IPS DF 4.7 (cell line): ENCODE measurements around the gene LYZ.

Source experiments
- DNase-seq: peaks from one replicate; pipeline ENCODE4 v3.0.0-alpha.2; 2013; ENCODE audit warnings: low spot score; ENCODE audit errors: extremely low read depth

Gene LYZ

GRCh38 chr12:69338120-69338859, 9.9 kb upstream of the LYZ start:
- DNase-seq: no peak

GRCh38 chr12:69338936-69339335, 9.2 kb upstream of the LYZ start:
- DNase-seq: no peak

GRCh38 chr12:69339999-69340398, 8.2 kb upstream of the LYZ start:
- no peak for DNase-seq

- DNase-seq: no peak
Measured at GRCh38 chr12:69341328-69341727, 6.9 kb upstream of the LYZ start.

GRCh38 chr12:69342421-69342820, 5.8 kb upstream of the LYZ start:
- no peak for DNase-seq

- DNase-seq: no peak
Measured at GRCh38 chr12:69343357-69343756, 4.8 kb upstream of the LYZ start.

GRCh38 chr12:69343885-69344612, 4.1 kb upstream of the LYZ start:
- DNase-seq: no peak

GRCh38 chr12:69345077-69345476, 3.1 kb upstream of the LYZ start:
- DNase-seq: no peak

GRCh38 chr12:69345742-69346141, 2.4 kb upstream of the LYZ start:
- no peak for DNase-seq

GRCh38 chr12:69350002-69350626, 1.9 kb downstream of the LYZ start:
- DNase-seq: no peak

GRCh38 chr12:69350777-69351176, 2.6 kb downstream of the LYZ start:
- DNase-seq: no peak

- DNase-seq: no peak
Measured at GRCh38 chr12:69351462-69352236, 3.5 kb downstream of the LYZ start.

GRCh38 chr12:69352904-69353303, 4.7 kb downstream of the LYZ start:
- no peak for DNase-seq

GRCh38 chr12:69354172-69354555, 6.0 kb downstream of the LYZ start:
- no peak for DNase-seq

GRCh38 chr12:69354556-69355187, 6.5 kb downstream of the LYZ start:
- no peak for DNase-seq

- no peak for DNase-seq
Measured at GRCh38 chr12:69355363-69356028, 7.3 kb downstream of the LYZ start.

GRCh38 chr12:69359531-69360347, 11.6 kb downstream of the LYZ start, which contains the start of gene YEATS4:
YEATS4 (plus strand) TSS chr12:69359743; CDS start chr12:69359973, 230 bp downstream.
- peak; percentile 60 for DNase-seq

GRCh38 chr12:69360348-69360672, 12.1 kb downstream of the LYZ start:
- no peak for DNase-seq

GRCh38 chr12:69366796-69367195, 18.6 kb downstream of the LYZ start:
- no peak for DNase-seq

- no peak for DNase-seq
Measured at GRCh38 chr12:69368171-69368570, 20.0 kb downstream of the LYZ start.
